Measurements from ENCODE around the gene PHF20. TPM values are rescaled to one million over a fixed set of nuclear protein-coding genes. Genes with fewer than 3 reads are reported as not detected.

The PHF20 gene
- total and polyA plus RNA-seq, 4 donors = 17.5 to 51.5 (median 32.6) TPM

DNA sequence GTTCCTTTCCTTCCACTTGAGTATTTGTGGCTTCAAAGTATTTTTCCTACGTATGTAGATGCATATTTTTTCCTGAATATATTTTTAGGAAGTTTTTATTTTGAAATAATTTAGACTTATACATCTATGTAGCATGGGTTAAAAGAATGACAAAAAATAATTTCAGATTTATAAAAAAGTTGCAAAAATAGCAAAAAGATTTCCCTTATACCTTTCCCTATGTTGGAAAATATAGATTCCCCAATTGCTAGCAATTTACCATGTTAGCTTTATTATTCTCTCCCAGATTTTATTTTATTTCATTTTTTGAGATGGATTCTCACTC is 112.7 kb downstream of the PHF20 start:
- Histone ChIP-seq H3K36me3 (ENCODE audit: control insufficient read depth in 4 of 4, insufficient read depth in 4 of 4, low read length in 4 of 4) (peaks cover 0 to 8% (median 1%) of the 10 kb centered on the region in 4 donors), H3K9me3 (ENCODE audit: control insufficient read depth in 4 of 4, insufficient read depth in 3 of 4, low read length in 3 of 4) (no peaks in the 10 kb centered on the region), H3K4me3 (no peak overlapping the region), H3K27me3 (ENCODE audit: control insufficient read depth in 3 of 3, insufficient read depth in 3 of 3, low read length in 2 of 3) (no peaks in the 10 kb centered on the region), H3K27ac (ENCODE audit: low read depth in 1 of 2, low read length in 1 of 2) (no peak overlapping the region), H3K9ac (ENCODE audit: insufficient read depth in 1 of 2, low read length in 2 of 2) (no peak overlapping the region), H3K4me1 (ENCODE audit: control insufficient read depth in 5 of 5, insufficient read depth in 5 of 5, low read length in 5 of 5) (peaks cover 0 to 2% (median 0%) of the 10 kb centered on the region in 5 donors)
- no peak for DNase-seq
- WGBS, 2 donors = 20 to 49% methylated on average over 1 of the region's 1 CpG
- TF ChIP-seq, protein P1, sequence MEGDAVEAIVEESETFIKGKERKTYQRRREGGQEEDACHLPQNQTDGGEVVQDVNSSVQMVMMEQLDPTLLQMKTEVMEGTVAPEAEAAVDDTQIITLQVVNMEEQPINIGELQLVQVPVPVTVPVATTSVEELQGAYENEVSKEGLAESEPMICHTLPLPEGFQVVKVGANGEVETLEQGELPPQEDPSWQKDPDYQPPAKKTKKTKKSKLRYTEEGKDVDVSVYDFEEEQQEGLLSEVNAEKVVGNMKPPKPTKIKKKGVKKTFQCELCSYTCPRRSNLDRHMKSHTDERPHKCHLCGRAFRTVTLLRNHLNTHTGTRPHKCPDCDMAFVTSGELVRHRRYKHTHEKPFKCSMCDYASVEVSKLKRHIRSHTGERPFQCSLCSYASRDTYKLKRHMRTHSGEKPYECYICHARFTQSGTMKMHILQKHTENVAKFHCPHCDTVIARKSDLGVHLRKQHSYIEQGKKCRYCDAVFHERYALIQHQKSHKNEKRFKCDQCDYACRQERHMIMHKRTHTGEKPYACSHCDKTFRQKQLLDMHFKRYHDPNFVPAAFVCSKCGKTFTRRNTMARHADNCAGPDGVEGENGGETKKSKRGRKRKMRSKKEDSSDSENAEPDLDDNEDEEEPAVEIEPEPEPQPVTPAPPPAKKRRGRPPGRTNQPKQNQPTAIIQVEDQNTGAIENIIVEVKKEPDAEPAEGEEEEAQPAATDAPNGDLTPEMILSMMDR (IDR thresholded peaks at IDR 0.05; ENCODE audit: control extremely low read depth, extremely low read depth) = no peak
- ATAC-seq (ENCODE audit: insufficient read depth, low FRiP score) = no peak

DNA sequence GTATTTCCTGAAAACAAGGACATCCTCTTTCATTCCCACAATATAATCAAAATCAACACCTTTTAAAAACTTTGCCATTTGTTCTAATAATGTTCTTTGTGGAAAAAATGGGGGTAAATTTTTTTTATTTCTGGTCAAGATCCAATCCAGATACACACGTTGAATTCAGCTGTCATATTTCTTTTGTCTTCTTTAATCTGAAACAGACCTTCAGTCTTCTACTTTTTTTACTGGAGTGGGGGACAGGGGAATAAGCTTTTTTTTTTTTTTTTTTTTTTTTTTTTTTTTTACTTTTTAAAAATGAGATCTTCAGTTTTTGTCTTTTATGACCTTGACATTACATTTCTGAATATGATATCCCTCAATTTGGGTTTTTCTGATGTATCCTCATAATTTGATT is 113.4 kb downstream of the PHF20 start:
- Histone ChIP-seq H3K4me3 (no peak overlapping the region), H3K36me3 (ENCODE audit: control insufficient read depth in 4 of 4, insufficient read depth in 4 of 4, low read length in 4 of 4) (peaks cover 0 to 8% (median 1%) of the 10 kb centered on the region in 4 donors), H3K4me1 (ENCODE audit: control insufficient read depth in 5 of 5, insufficient read depth in 5 of 5, low read length in 5 of 5) (peaks cover 0 to 2% (median 0%) of the 10 kb centered on the region in 5 donors), H3K27me3 (ENCODE audit: control insufficient read depth in 3 of 3, insufficient read depth in 3 of 3, low read length in 2 of 3) (no peaks in the 10 kb centered on the region), H3K27ac (ENCODE audit: low read depth in 1 of 2, low read length in 1 of 2) (no peak overlapping the region), H3K9ac (ENCODE audit: insufficient read depth in 1 of 2, low read length in 2 of 2) (no peak overlapping the region), H3K9me3 (ENCODE audit: control insufficient read depth in 4 of 4, insufficient read depth in 3 of 4, low read length in 3 of 4) (no peaks in the 10 kb centered on the region)
- TF ChIP-seq, protein P1 (IDR thresholded peaks at IDR 0.05; ENCODE audit: control extremely low read depth, extremely low read depth) = no peak
- no peak for DNase-seq
- ATAC-seq (ENCODE audit: insufficient read depth, low FRiP score) = no peak
- WGBS, 2 donors = 67 to 74% methylated on average over 1 of the region's 1 CpG

DNA sequence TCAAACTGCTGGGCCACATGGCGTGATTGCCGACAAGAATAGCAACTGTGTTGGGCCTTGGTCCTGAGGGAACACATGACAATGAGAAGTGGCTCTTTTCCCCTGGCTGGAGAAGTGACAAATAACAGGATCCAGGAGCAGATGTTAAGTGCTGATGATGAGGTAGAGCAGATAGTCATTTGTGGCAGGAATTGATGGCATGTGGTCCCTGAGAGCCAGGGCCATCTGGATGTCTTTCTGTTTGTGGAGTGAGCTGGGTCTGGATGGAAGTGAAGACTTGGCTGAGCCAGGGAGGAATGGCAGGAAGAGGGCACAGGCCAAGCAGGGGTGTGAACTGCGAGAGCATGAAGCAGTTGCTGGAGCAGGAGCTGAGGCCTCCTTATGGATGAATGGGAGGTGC is 114.7 kb downstream of the PHF20 start:
- no peak for ATAC-seq (ENCODE audit: insufficient read depth, low FRiP score)
- 88 to 93% methylated on average over 3 of the region's 3 CpGs for WGBS, 2 donors
- Histone ChIP-seq H3K9me3 (ENCODE audit: control insufficient read depth in 4 of 4, insufficient read depth in 3 of 4, low read length in 3 of 4) (no peaks in the 10 kb centered on the region), H3K4me1 (ENCODE audit: control insufficient read depth in 5 of 5, insufficient read depth in 5 of 5, low read length in 5 of 5) (peaks cover 0 to 2% (median 0%) of the 10 kb centered on the region in 5 donors), H3K9ac (ENCODE audit: insufficient read depth in 1 of 2, low read length in 2 of 2) (peak overlapping the region in 1 of 2 donors; percentile 49), H3K27ac (ENCODE audit: low read depth in 1 of 2, low read length in 1 of 2) (peak overlapping the region; percentile 35 to 80), H3K36me3 (ENCODE audit: control insufficient read depth in 4 of 4, insufficient read depth in 4 of 4, low read length in 4 of 4) (peaks cover 0 to 8% (median 1%) of the 10 kb centered on the region in 4 donors), H3K27me3 (ENCODE audit: control insufficient read depth in 3 of 3, insufficient read depth in 3 of 3, low read length in 2 of 3) (no peaks in the 10 kb centered on the region), H3K4me3 (no peak overlapping the region)
- DNase-seq = no peak
- TF ChIP-seq, protein P1 (IDR thresholded peaks at IDR 0.05; ENCODE audit: control extremely low read depth, extremely low read depth) = no peak
